Activated CD8-positive, alpha-beta T cell treated with anti-CD3 and anti-CD28 coated beads for 36 hours (primary cell): Measurements from ENCODE around the gene GOLT1A. TPM values are rescaled to one million over a fixed set of nuclear protein-coding genes. Genes with fewer than 3 reads are reported as not detected.

Experiments used
- ATAC-seq: fragments of 200-7000 bp; cut with Tn5 transposase; one replicate; pipeline ENCODE4 v1.10.0; 2021; ENCODE audit warnings: mild to moderate bottlenecking, moderate library complexity
- CTCF ChIA-PET: fragments of 350-600 bp; sonication (Branson Sonifier 250); formaldehyde crosslinking; loops from one replicate; lab custom pipeline; 2021; ENCODE audit warnings: antibody characterized with exemption; lab: Charles Lee
- POLR2A ChIA-PET: fragments of 350-600 bp; sonication (Branson Sonifier 250); formaldehyde crosslinking; loops from one replicate; lab custom pipeline; 2021; ENCODE audit warnings: antibody characterized with exemption; lab: Charles Lee
- DNase-seq: peaks from one replicate; pipeline ENCODE4 v3.0.0-alpha.2; 2020
- H3K27ac Mint-ChIP-seq: one replicate; pipeline ENCODE4 v1.8.0; 2021; ENCODE audit warnings: mild to moderate bottlenecking, mixed read lengths
- H3K27me3 Mint-ChIP-seq: one replicate; pipeline ENCODE4 v1.8.0; 2021; ENCODE audit warnings: mixed read lengths
- H3K36me3 Mint-ChIP-seq: one replicate; pipeline ENCODE4 v1.8.0; 2021; ENCODE audit warnings: low read depth, mixed read lengths
- H3K4me1 Mint-ChIP-seq: one replicate; pipeline ENCODE4 v1.8.0; 2021; ENCODE audit warnings: low read depth, mixed read lengths
- H3K4me3 Mint-ChIP-seq: one replicate; pipeline ENCODE4 v1.8.0; 2021; ENCODE audit warnings: mild to moderate bottlenecking, moderate library complexity, mixed read lengths
- H3K9me3 Mint-ChIP-seq: one replicate; pipeline ENCODE4 v1.8.0; 2021; ENCODE audit warnings: mixed read lengths
- intact Hi-C: fragments of 100-400 bp; cut with micrococcal nuclease; formaldehyde crosslinking; loops from one replicate; pipeline ENCODE4 v1.10.0; 2022
- total RNA-seq, 2 experiments: library from RNA; stranded (reverse); gene quantifications; one replicate each; pipeline ENCODE4 v1.2.3, GENCODE V29; 2021
- TF ChIP-seq, protein P1 (sequence below): fragments of 200-600 bp; IDR thresholded peaks from one replicate; pipeline ENCODE4 v1.8.0; 2022; ENCODE audit warnings: antibody characterized with exemption, mild to moderate bottlenecking

Gene GOLT1A
- total RNA-seq, 2 experiments from 2014 or later = not detected

DNA sequence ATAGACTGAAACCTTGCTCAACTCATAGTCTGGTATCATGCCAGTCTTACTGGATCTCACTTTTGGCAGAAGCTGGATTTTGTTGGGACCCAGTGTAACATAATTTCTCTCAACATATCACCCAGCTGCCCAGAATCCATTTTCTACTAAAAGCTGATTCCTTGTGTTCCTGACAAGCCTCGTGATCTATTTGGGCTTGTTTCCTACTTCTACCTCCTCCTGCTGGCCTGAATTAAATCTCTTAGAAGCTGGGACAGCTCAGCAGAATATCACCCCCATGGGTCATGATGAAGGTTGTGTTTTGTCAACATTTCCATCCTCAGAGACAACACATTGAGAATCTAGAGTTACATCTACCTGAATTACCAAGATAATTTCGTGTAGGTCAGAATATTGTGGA is 7.7 kb downstream of the GOLT1A start:
- no peak for DNase-seq
- H3K4me1 Mint-ChIP-seq = peaks cover 5% of the 10 kb centered on the region
- POLR2A ChIA-PET = no interaction called here
- H3K27ac Mint-ChIP-seq = no peak overlapping the region
- TF ChIP-seq, protein P1, sequence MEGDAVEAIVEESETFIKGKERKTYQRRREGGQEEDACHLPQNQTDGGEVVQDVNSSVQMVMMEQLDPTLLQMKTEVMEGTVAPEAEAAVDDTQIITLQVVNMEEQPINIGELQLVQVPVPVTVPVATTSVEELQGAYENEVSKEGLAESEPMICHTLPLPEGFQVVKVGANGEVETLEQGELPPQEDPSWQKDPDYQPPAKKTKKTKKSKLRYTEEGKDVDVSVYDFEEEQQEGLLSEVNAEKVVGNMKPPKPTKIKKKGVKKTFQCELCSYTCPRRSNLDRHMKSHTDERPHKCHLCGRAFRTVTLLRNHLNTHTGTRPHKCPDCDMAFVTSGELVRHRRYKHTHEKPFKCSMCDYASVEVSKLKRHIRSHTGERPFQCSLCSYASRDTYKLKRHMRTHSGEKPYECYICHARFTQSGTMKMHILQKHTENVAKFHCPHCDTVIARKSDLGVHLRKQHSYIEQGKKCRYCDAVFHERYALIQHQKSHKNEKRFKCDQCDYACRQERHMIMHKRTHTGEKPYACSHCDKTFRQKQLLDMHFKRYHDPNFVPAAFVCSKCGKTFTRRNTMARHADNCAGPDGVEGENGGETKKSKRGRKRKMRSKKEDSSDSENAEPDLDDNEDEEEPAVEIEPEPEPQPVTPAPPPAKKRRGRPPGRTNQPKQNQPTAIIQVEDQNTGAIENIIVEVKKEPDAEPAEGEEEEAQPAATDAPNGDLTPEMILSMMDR = no peak
- H3K9me3 Mint-ChIP-seq = no peaks in the 10 kb centered on the region
- H3K4me3 Mint-ChIP-seq = no peak overlapping the region
- peaks cover 22% of the 10 kb centered on the region for H3K27me3 Mint-ChIP-seq
- H3K36me3 Mint-ChIP-seq = no peaks in the 10 kb centered on the region
- intact Hi-C loops = loop anchor here (2.0 kb wide), 1 partner anchor 43 kb away; no protein-coding TSS in a partner anchor
- CTCF ChIA-PET = interaction anchor here (1.0 to 3.9 kb wide), 25 partner anchors 9 to 285 kb away, joined by 3 to 60 read pairs (median 9); partner anchors contain the start of genes GOLT1A, KISS1 and REN
- ATAC-seq = no peak

DNA sequence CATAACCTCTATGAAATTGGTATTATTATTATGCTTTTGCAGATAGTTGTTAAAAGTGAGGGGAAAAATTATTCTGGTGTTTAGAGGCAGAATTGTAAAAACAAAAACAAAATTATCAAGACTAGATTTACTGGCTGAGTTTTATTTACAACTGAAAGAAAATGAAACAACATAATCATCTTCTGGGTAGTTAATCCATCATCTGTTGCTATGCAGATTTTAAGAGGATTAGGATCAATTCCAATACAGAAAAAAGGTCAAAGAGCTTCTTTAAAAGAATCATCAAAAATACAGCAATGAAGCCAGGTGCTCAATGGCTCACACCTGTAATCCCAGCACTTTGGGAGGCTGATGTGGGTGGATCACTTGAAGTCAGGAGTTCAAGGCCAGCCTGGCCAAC is 8.3 kb downstream of the GOLT1A start:
- no peaks in the 10 kb centered on the region for H3K9me3 Mint-ChIP-seq
- no peaks in the 10 kb centered on the region for H3K36me3 Mint-ChIP-seq
- H3K27ac Mint-ChIP-seq = no peak overlapping the region
- intact Hi-C loops = no loop called here
- peaks cover 22% of the 10 kb centered on the region for H3K27me3 Mint-ChIP-seq
- TF ChIP-seq, protein P1 = no peak
- DNase-seq = no peak
- POLR2A ChIA-PET = no interaction called here
- H3K4me3 Mint-ChIP-seq = no peak overlapping the region
- no peak for ATAC-seq
- peaks cover 5% of the 10 kb centered on the region for H3K4me1 Mint-ChIP-seq
- CTCF ChIA-PET = interaction anchor here (1.0 to 3.9 kb wide), 16 partner anchors 8 to 193 kb away, joined by 3 to 60 read pairs (median 14); partner anchors contain the start of genes GOLT1A, KISS1 and REN

DNA sequence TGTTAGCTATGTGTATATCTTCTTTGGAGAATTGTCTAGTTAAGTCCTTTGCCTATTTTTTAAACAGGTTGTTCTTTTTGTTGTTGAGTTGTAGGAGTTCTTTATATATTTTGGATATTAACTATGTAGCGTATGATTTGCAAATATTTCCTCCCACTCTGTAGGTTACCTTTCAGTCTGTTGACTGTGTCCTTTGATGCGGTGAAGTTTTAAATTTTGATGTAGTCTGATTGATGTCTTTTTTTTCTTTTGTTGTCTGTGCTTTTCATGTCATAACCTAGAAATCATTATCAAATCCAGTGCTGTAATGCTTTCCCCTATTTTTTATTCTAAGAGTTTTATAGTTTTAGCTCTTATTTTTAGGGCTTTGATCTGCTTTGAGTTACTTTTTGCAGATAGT is 8.8 kb downstream of the GOLT1A start:
- ATAC-seq = no peak
- TF ChIP-seq, protein P1 = no peak
- no peaks in the 10 kb centered on the region for H3K9me3 Mint-ChIP-seq
- POLR2A ChIA-PET = no interaction called here
- CTCF ChIA-PET = interaction anchor here (1.0 to 3.9 kb wide), 10 partner anchors 10 to 194 kb away, joined by 3 to 60 read pairs (median 12); partner anchors contain the start of genes GOLT1A and REN
- peaks cover 22% of the 10 kb centered on the region for H3K27me3 Mint-ChIP-seq
- H3K27ac Mint-ChIP-seq = no peak overlapping the region
- peaks cover 5% of the 10 kb centered on the region for H3K4me1 Mint-ChIP-seq
- intact Hi-C loops = no loop called here
- H3K4me3 Mint-ChIP-seq = no peak overlapping the region
- DNase-seq = no peak
- no peaks in the 10 kb centered on the region for H3K36me3 Mint-ChIP-seq

DNA sequence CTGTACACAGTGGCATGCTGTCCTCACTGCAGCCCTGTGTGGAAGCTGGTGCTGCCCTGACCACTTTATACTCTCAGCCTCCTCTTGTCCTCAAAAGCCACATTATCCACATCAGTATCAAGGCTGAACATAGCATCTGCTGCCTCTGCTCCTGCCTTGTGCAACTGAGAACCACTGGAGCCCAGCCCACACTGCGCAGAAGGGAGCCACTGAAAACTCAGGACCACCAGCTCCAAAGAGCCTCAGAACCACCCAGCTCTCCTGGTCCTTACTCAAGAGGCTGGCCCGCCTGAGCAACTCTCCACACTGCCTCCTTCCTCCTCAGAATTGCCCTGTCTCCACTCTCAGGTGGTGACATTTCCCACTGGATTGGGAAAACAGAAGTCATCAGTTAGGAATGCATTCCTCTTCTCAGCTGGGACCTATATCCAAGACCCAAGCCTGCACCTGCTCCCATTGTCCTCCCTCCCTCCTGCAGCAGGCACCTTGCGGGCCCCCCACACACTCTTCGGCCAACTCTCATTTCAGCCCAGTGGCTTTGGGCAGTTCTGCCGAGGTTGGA is 10.5 kb downstream of the GOLT1A start:
- H3K9me3 Mint-ChIP-seq = no peaks in the 10 kb centered on the region
- H3K4me1 Mint-ChIP-seq = peaks cover 8% of the 10 kb centered on the region
- DNase-seq (no peak), ATAC-seq (no peak)
- H3K27me3 Mint-ChIP-seq = peaks cover 22% of the 10 kb centered on the region
- ChIA-PET POLR2A (no interaction called here), CTCF (interaction anchor here (1.4 to 1.9 kb wide), 2 partner anchors 12 to 160 kb away, joined by 3 to 5 read pairs; no protein-coding TSS in a partner anchor)
- intact Hi-C loops = no loop called here
- TF ChIP-seq, protein P1 = no peak
- no peak overlapping the region for H3K27ac Mint-ChIP-seq
- H3K4me3 Mint-ChIP-seq = no peak overlapping the region
- H3K36me3 Mint-ChIP-seq = no peaks in the 10 kb centered on the region

GRCh38 chr1:204202481-204202880 is 11.3 kb downstream of the GOLT1A start:
- Mint-ChIP-seq H3K27ac (no peak overlapping the region), H3K36me3 (no peaks in the 10 kb centered on the region), H3K4me3 (no peak overlapping the region), H3K27me3 (peaks cover 22% of the 10 kb centered on the region), H3K9me3 (no peaks in the 10 kb centered on the region), H3K4me1 (peaks cover 8% of the 10 kb centered on the region)
- ChIA-PET CTCF (interaction anchor here (1.4 to 1.9 kb wide), 2 partner anchors 12 to 161 kb away, joined by 3 to 5 read pairs; no protein-coding TSS in a partner anchor), POLR2A (no interaction called here)
- TF ChIP-seq, protein P1 = no peak
- intact Hi-C loops = no loop called here
- ATAC-seq (no peak), DNase-seq (no peak)
